Astrocyte (in vitro differentiated cells and primary cell): ENCODE results near the gene TLX2. TPM values are rescaled to one million over a fixed set of nuclear protein-coding genes. Genes with fewer than 3 reads are reported as not detected.
A peak's percentile ranks its signal among the peaks of the same experiment; 100 is the strongest.
"Not testable (repeated sequence)": the region's sequence is repeated elsewhere in the genome, so short reads cannot be mapped to it uniquely, and the experiment has no call there.

ENCODE experiments used
- DNase-seq: peaks from one replicate; pipeline ENCODE4 v3.0.0-alpha.2; 2010; ENCODE audit warnings: low read depth
- FAIRE-seq: peaks from 2 replicates; lab custom pipeline; 2011; peaks lifted over from hg19 to GRCh38; lab: Jason Lieb, UNC
- H2AFZ ChIP-seq: 2 replicates; pipeline ENCODE4 v1.6.0; 2012; ENCODE audit warnings: low read depth, low read length, inconsistent platforms
- H3K27ac ChIP-seq: 2 replicates; pipeline ENCODE4 v1.5.1; 2011; ENCODE audit warnings: low read depth, low read length, inconsistent platforms
- H3K27me3 ChIP-seq: 2 replicates; pipeline ENCODE4 v1.6.0; 2011; ENCODE audit warnings: low read length, inconsistent platforms; ENCODE audit not compliant: insufficient read depth
- H3K36me3 ChIP-seq: 2 replicates; pipeline ENCODE4 v1.5.1; 2011; ENCODE audit warnings: low read length, inconsistent platforms; ENCODE audit not compliant: insufficient read depth
- H3K4me1 ChIP-seq: 2 replicates; pipeline ENCODE4 v1.5.1; 2011; ENCODE audit warnings: low read length, inconsistent platforms; ENCODE audit not compliant: insufficient read depth
- H3K4me2 ChIP-seq: 2 replicates; pipeline ENCODE4 v1.6.0; 2012; ENCODE audit warnings: low read length, inconsistent platforms
- H3K4me3 ChIP-seq: 2 replicates; pipeline ENCODE4 v1.5.1; 2011; ENCODE audit warnings: low read depth, mild to moderate bottlenecking, low read length, inconsistent platforms; ENCODE audit not compliant: insufficient read depth
- H3K79me2 ChIP-seq: 2 replicates; pipeline ENCODE4 v1.6.0; 2012; ENCODE audit warnings: mild to moderate bottlenecking, low read length, inconsistent platforms; ENCODE audit not compliant: insufficient read depth
- H3K9ac ChIP-seq: 2 replicates; pipeline ENCODE4 v1.6.0; 2012; ENCODE audit warnings: mild to moderate bottlenecking, low read length, inconsistent platforms
- H3K9me3 ChIP-seq: 2 replicates; pipeline ENCODE4 v1.5.1; 2012; ENCODE audit warnings: low read depth, mild to moderate bottlenecking, low read length, inconsistent platforms; ENCODE audit not compliant: insufficient read depth
- H4K20me1 ChIP-seq: 2 replicates; pipeline ENCODE4 v1.6.0; 2012; ENCODE audit warnings: low read length, inconsistent platforms; ENCODE audit not compliant: insufficient read depth
- H3K27ac Mint-ChIP-seq: one replicate; pipeline ENCODE4 v1.8.0; 2021; ENCODE audit warnings: mild to moderate bottlenecking, mixed read lengths; ENCODE audit not compliant: unreplicated experiment
- H3K27me3 Mint-ChIP-seq: one replicate; pipeline ENCODE4 v1.8.0; 2021; ENCODE audit warnings: low read depth, mixed read lengths; ENCODE audit not compliant: unreplicated experiment
- H3K36me3 Mint-ChIP-seq: one replicate; pipeline ENCODE4 v1.8.0; 2021; ENCODE audit warnings: low read depth, mixed read lengths; ENCODE audit not compliant: unreplicated experiment
- H3K4me1 Mint-ChIP-seq: one replicate; pipeline ENCODE4 v1.8.0; 2021; ENCODE audit warnings: low read depth, mixed read lengths; ENCODE audit not compliant: unreplicated experiment
- H3K4me3 Mint-ChIP-seq: one replicate; pipeline ENCODE4 v1.8.0; 2021; ENCODE audit warnings: mild to moderate bottlenecking, moderate library complexity, mixed read lengths; ENCODE audit not compliant: unreplicated experiment
- H3K9me3 Mint-ChIP-seq: one replicate; pipeline ENCODE4 v1.8.0; 2021; ENCODE audit warnings: mild to moderate bottlenecking, mixed read lengths; ENCODE audit not compliant: unreplicated experiment
- CTCF ChIP-seq: IDR thresholded peaks from 2 replicates; pipeline ENCODE4 v1.5.1; 2011; ENCODE audit warnings: low read depth, mild to moderate bottlenecking, inconsistent platforms, low read length, moderate library complexity; ENCODE audit not compliant: insufficient read depth
- EZH2 ChIP-seq: IDR thresholded peaks from 2 replicates; pipeline ENCODE4 v1.6.1; 2012; ENCODE audit warnings: mild to moderate bottlenecking, low read length, inconsistent platforms; ENCODE audit not compliant: insufficient read depth
- total RNA-seq: library from RNA; stranded (reverse); gene quantifications from 2 replicates; pipeline ENCODE4 v1.2.1, GENCODE V29; 2021

Gene TLX2
- total RNA-seq, 1 donor from 2014 or later: not detected

- H4K20me1 ChIP-seq: peaks cover 11% of the 10 kb centered on the region
- TF ChIP-seq CTCF (no peak), EZH2 (no peak)
- H3K4me1 Mint-ChIP-seq: peaks cover 9% of the 10 kb centered on the region
- H3K9me3 ChIP-seq: no peaks in the 10 kb centered on the region
- no peaks in the 10 kb centered on the region for H3K36me3 Mint-ChIP-seq
- peaks cover 15% of the 10 kb centered on the region for H3K4me1 ChIP-seq
- no peak overlapping the region for H3K9ac ChIP-seq
- no peak overlapping the region for H3K27ac Mint-ChIP-seq
- peaks cover 22% of the 10 kb centered on the region for H3K79me2 ChIP-seq
- H3K4me2 ChIP-seq: no peak overlapping the region
- no peaks in the 10 kb centered on the region for H3K27me3 ChIP-seq
- H3K4me3 Mint-ChIP-seq: no peak overlapping the region
- H3K4me3 ChIP-seq: no peak overlapping the region
- no peaks in the 10 kb centered on the region for H3K9me3 Mint-ChIP-seq
- FAIRE-seq: no peak
- no peak overlapping the region for H3K27ac ChIP-seq
- no peak for DNase-seq
- peaks cover 2% of the 10 kb centered on the region for H3K27me3 Mint-ChIP-seq
- no peaks in the 10 kb centered on the region for H3K36me3 ChIP-seq
- no peak overlapping the region for H2AFZ ChIP-seq
Measured at GRCh38 chr2:74558284-74559230, 44.3 kb downstream of the TLX2 start.

GRCh38 chr2:74559912-74560311, 45.7 kb downstream of the TLX2 start:
- Histone ChIP-seq H3K79me2 (peaks cover 16% of the 10 kb centered on the region), H4K20me1 (peaks cover 11% of the 10 kb centered on the region), H3K4me2 (no peak overlapping the region), H3K27me3 (no peaks in the 10 kb centered on the region), H3K4me3 (no peak overlapping the region), H3K9me3 (no peaks in the 10 kb centered on the region), H3K27ac (no peak overlapping the region), H3K4me1 (peaks cover 28% of the 10 kb centered on the region), H3K9ac (no peak overlapping the region), H3K36me3 (no peaks in the 10 kb centered on the region), H2AFZ (no peak overlapping the region)
- FAIRE-seq (no peak), DNase-seq (no peak)
- H3K4me1 Mint-ChIP-seq: peaks cover 9% of the 10 kb centered on the region
- no peak overlapping the region for H3K4me3 Mint-ChIP-seq
- TF ChIP-seq EZH2 (no peak), CTCF (no peak)
- H3K27ac Mint-ChIP-seq: no peak overlapping the region
- no peaks in the 10 kb centered on the region for H3K36me3 Mint-ChIP-seq
- no peaks in the 10 kb centered on the region for H3K9me3 Mint-ChIP-seq
- peaks cover 4% of the 10 kb centered on the region for H3K27me3 Mint-ChIP-seq

GRCh38 chr2:74560591-74560990, 46.3 kb downstream of the TLX2 start:
- Mint-ChIP-seq H3K27me3 (peaks cover 4% of the 10 kb centered on the region), H3K36me3 (no peaks in the 10 kb centered on the region), H3K4me3 (no peak overlapping the region), H3K27ac (no peak overlapping the region), H3K9me3 (no peaks in the 10 kb centered on the region), H3K4me1 (peaks cover 9% of the 10 kb centered on the region)
- Histone ChIP-seq H3K27ac (no peak overlapping the region), H3K4me2 (peak overlapping the region; percentile 61), H4K20me1 (peaks cover 11% of the 10 kb centered on the region), H3K9me3 (no peaks in the 10 kb centered on the region), H3K9ac (no peak overlapping the region), H3K4me1 (peaks cover 24% of the 10 kb centered on the region), H3K27me3 (no peaks in the 10 kb centered on the region), H3K36me3 (no peaks in the 10 kb centered on the region), H3K79me2 (peaks cover 10% of the 10 kb centered on the region), H3K4me3 (no peak overlapping the region), H2AFZ (peak overlapping the region; percentile 51)
- TF ChIP-seq CTCF (no peak), EZH2 (no peak)
- no peak for FAIRE-seq
- no peak for DNase-seq

- not testable (repeated sequence) for H3K36me3 Mint-ChIP-seq, FAIRE-seq, H3K4me3 ChIP-seq, DNase-seq, H3K9ac ChIP-seq, H3K9me3 ChIP-seq, H3K4me1 Mint-ChIP-seq, H3K27me3 ChIP-seq, H3K9me3 Mint-ChIP-seq, H3K36me3 ChIP-seq, H3K27me3 Mint-ChIP-seq, H3K27ac Mint-ChIP-seq, H2AFZ ChIP-seq, H3K79me2 ChIP-seq, H3K27ac ChIP-seq
- H4K20me1 ChIP-seq: peaks cover 11% of the 10 kb centered on the region
- peaks cover 22% of the 10 kb centered on the region for H3K4me1 ChIP-seq
- peak overlapping the region; percentile 61 for H3K4me2 ChIP-seq
- H3K4me3 Mint-ChIP-seq: peak overlapping the region; percentile 14
Measured at GRCh38 chr2:74561022-74561421, 46.8 kb downstream of the TLX2 start.
